Measurements from ENCODE around the gene RNF121.

RNF121 gene

GRCh38 chr11:72007587-72007986 lies 78.7 kb downstream of the RNF121 start:
- Histone ChIP-seq H3K9me3 (ENCODE audit: control insufficient read depth, insufficient read depth, low read length) (no peaks in the 10 kb centered on the region), H3K4me2 (ENCODE audit: low read length) (no peak overlapping the region), H3K4me3 (ENCODE audit: low read length) (no peak overlapping the region), H3K27me3 (ENCODE audit: control insufficient read depth, low read length) (no peaks in the 10 kb centered on the region), H4K20me1 (ENCODE audit: control insufficient read depth, insufficient read depth, low read depth, low read length) (no peaks in the 10 kb centered on the region; the same call in 1 of the 2 replicates), H3F3A (ENCODE audit: control insufficient read depth, insufficient read depth) (no peaks in the 10 kb centered on the region), H3K79me2 (ENCODE audit: control insufficient read depth, low read length) (no peaks in the 10 kb centered on the region), H3K36me3 (ENCODE audit: control insufficient read depth, low read length) (peaks cover 95% of the 10 kb centered on the region), H3K9me2 (replicated peaks; ENCODE audit: control insufficient read depth, low read length) (no peaks in the 10 kb centered on the region), H3K27ac (ENCODE audit: low read depth, low read length) (no peak overlapping the region), H3K4me1 (ENCODE audit: control insufficient read depth, low read length) (no peaks in the 10 kb centered on the region)
- no peak for TF ChIP-seq EZH2phosphoT487 (IDR thresholded peaks at IDR 0.05; ENCODE audit: borderline replicate concordance, low read length)

GRCh38 chr11:72008728-72009127 lies 79.9 kb downstream of the RNF121 start:
- H3K27ac ChIP-seq (ENCODE audit: low read depth, low read length), result no peak overlapping the region
- no peaks in the 10 kb centered on the region for H3F3A ChIP-seq (ENCODE audit: control insufficient read depth, insufficient read depth)
- no peaks in the 10 kb centered on the region for H3K79me2 ChIP-seq (ENCODE audit: control insufficient read depth, low read length)
- no peak for TF ChIP-seq CTCF (IDR thresholded peaks at IDR 0.05; ENCODE audit: low read depth, low read length, poor library complexity, severe bottlenecking)
- no peak for TF ChIP-seq EZH2phosphoT487 (IDR thresholded peaks at IDR 0.05; ENCODE audit: borderline replicate concordance, low read length)
- H3K27me3 ChIP-seq (ENCODE audit: control insufficient read depth, low read length), result no peaks in the 10 kb centered on the region
- no peak overlapping the region for H3K4me2 ChIP-seq (ENCODE audit: low read length)
- no peaks in the 10 kb centered on the region for H3K9me3 ChIP-seq (ENCODE audit: control insufficient read depth, insufficient read depth, low read length)
- peaks cover 95% of the 10 kb centered on the region for H3K36me3 ChIP-seq (ENCODE audit: control insufficient read depth, low read length)
- H3K4me1 ChIP-seq (ENCODE audit: control insufficient read depth, low read length), result no peaks in the 10 kb centered on the region
- no peak overlapping the region for H3K4me3 ChIP-seq (ENCODE audit: low read length)
- no peaks in the 10 kb centered on the region; the same call in 1 of the 2 replicates for H4K20me1 ChIP-seq (ENCODE audit: control insufficient read depth, insufficient read depth, low read depth, low read length)
- H3K9me2 ChIP-seq (replicated peaks; ENCODE audit: control insufficient read depth, low read length), result no peaks in the 10 kb centered on the region

GRCh38 chr11:72009156-72009555 lies 80.3 kb downstream of the RNF121 start:
- Histone ChIP-seq H3K79me2 (ENCODE audit: control insufficient read depth, low read length) (no peaks in the 10 kb centered on the region), H3K36me3 (ENCODE audit: control insufficient read depth, low read length) (peaks cover 95% of the 10 kb centered on the region), H3K27ac (ENCODE audit: low read depth, low read length) (no peak overlapping the region), H3K27me3 (ENCODE audit: control insufficient read depth, low read length) (no peaks in the 10 kb centered on the region), H4K20me1 (ENCODE audit: control insufficient read depth, insufficient read depth, low read depth, low read length) (no peaks in the 10 kb centered on the region; the same call in 1 of the 2 replicates), H3F3A (ENCODE audit: control insufficient read depth, insufficient read depth) (no peaks in the 10 kb centered on the region), H3K9me2 (replicated peaks; ENCODE audit: control insufficient read depth, low read length) (no peaks in the 10 kb centered on the region), H3K4me1 (ENCODE audit: control insufficient read depth, low read length) (no peaks in the 10 kb centered on the region), H3K4me2 (ENCODE audit: low read length) (no peak overlapping the region), H3K4me3 (ENCODE audit: low read length) (no peak overlapping the region), H3K9me3 (ENCODE audit: control insufficient read depth, insufficient read depth, low read length) (no peaks in the 10 kb centered on the region)
- TF ChIP-seq EZH2phosphoT487 (IDR thresholded peaks at IDR 0.05; ENCODE audit: borderline replicate concordance, low read length) (no peak), CTCF (IDR thresholded peaks at IDR 0.05; ENCODE audit: low read depth, low read length, poor library complexity, severe bottlenecking) (no peak)

- no peak overlapping the region for H3K4me2 ChIP-seq (ENCODE audit: low read length)
- H4K20me1 ChIP-seq (ENCODE audit: control insufficient read depth, insufficient read depth, low read depth, low read length), result no peaks in the 10 kb centered on the region; the same call in 1 of the 2 replicates
- no peak overlapping the region for H3K4me3 ChIP-seq (ENCODE audit: low read length)
- no peaks in the 10 kb centered on the region for H3F3A ChIP-seq (ENCODE audit: control insufficient read depth, insufficient read depth)
- H3K27ac ChIP-seq (ENCODE audit: low read depth, low read length), result no peak overlapping the region
- no peak for TF ChIP-seq CTCF (IDR thresholded peaks at IDR 0.05; ENCODE audit: low read depth, low read length, poor library complexity, severe bottlenecking)
- TF ChIP-seq EZH2phosphoT487 (IDR thresholded peaks at IDR 0.05; ENCODE audit: borderline replicate concordance, low read length), result no peak
- H3K79me2 ChIP-seq (ENCODE audit: control insufficient read depth, low read length), result no peaks in the 10 kb centered on the region
- no peaks in the 10 kb centered on the region for H3K9me3 ChIP-seq (ENCODE audit: control insufficient read depth, insufficient read depth, low read length)
- H3K36me3 ChIP-seq (ENCODE audit: control insufficient read depth, low read length), result peaks cover 95% of the 10 kb centered on the region
- no peaks in the 10 kb centered on the region for H3K27me3 ChIP-seq (ENCODE audit: control insufficient read depth, low read length)
- H3K9me2 ChIP-seq (replicated peaks; ENCODE audit: control insufficient read depth, low read length), result no peaks in the 10 kb centered on the region
- no peaks in the 10 kb centered on the region for H3K4me1 ChIP-seq (ENCODE audit: control insufficient read depth, low read length)
Measured at GRCh38 chr11:72010529-72011233, 81.8 kb downstream of the RNF121 start.

Data from DOHH2 (cell line).